ENCODE results near the gene NEK3.
A peak's percentile ranks its signal among the peaks of the same experiment; 100 is the strongest.
"Not testable (repeated sequence)": the region's sequence is repeated elsewhere in the genome, so short reads cannot be mapped to it uniquely, and the experiment has no call there.

Gene NEK3

DNA sequence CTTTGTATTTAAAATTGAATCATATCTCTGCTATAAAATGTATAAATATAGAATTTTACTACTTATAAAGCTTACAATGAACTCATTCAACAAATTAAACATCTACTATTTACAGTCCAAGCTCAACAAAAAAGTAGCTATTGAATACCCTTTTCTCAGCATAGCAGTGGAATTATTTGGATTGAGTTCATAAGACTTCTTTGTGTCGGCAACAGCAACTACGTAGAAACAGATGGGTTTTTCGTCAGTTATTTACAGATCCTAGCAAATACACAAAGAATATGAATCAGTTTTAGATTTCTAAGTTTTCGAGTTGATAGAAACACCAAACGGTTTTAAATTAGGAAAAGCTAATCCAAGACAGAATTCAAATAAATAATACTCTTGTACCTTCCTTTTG, 10.4 kb upstream of the NEK3 start:
- no peak for DNase-seq (ENCODE audit: low read depth)

DNA sequence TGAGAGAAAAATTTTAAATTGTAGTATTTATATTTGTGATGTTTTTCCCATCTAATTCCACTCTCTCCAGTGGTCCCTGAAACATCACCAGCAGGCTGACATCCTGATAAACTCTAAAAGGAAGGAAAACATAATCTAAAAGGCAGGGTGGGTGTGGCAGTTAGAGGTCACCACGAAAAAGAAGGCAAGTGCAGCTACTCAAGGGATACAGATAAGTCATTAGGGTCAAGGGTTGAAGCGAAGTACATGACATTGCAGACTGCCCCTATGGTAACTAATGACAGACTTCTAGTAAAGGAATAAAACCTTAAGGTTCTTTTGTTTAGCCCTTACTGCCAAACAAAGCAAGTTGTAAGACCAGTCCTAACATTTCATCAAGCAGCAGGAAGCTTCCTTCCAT, 6.0 kb upstream of the NEK3 start:
- no peak for DNase-seq (ENCODE audit: low read depth)

- DNase-seq (ENCODE audit: low read depth) = no peak
These were observed 5.6 kb upstream of the NEK3 start for GRCh38 chr13:52164989-52165388.

DNA sequence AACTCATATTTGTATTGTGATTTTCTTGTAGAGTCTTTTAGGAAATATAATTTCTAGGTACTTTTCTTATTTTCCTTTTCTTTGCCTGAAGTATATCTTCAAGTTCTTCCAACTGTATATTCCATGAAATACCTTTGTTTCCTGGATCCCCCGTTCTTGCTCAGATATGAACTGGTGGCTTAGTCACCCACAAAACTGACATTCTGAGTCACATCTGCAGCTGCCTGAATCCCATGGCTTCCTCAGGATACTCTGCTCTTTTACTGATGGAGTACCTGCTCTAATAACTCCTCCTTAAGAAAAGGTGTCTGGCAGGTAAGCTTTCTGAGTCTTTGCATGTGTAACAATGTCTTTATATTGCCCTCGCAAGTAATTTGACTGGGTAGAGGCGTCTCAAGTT, 4.5 kb upstream of the NEK3 start:
- DNase-seq (ENCODE audit: low read depth) = not testable (repeated sequence)

- no peak for DNase-seq (ENCODE audit: low read depth)
These were observed 3.1 kb upstream of the NEK3 start for GRCh38 chr13:52162279-52163101.

DNA sequence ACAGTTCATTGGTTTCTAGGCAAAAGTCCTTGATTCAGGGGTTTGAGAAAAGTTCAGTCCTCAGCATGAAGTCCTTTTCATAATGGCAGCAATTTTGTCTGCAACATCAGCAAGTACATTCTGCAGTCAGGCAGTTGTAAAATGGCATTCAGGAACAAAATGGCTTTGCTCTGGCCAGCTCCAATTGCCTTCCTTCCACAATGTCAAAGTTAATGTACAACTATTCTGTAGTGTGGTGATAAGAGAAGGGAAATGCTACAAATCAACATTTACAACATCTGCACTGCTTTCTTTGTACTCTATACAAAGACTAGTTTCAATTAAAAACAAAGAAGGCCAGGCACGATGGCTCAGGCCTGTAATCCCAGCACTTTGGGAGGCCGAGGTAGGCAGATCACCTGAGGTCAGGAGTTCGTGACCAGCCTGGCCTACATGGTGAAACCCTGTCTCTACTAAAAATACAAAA, 1.8 kb upstream of the NEK3 start:
- no peak for DNase-seq (ENCODE audit: low read depth)

DNA sequence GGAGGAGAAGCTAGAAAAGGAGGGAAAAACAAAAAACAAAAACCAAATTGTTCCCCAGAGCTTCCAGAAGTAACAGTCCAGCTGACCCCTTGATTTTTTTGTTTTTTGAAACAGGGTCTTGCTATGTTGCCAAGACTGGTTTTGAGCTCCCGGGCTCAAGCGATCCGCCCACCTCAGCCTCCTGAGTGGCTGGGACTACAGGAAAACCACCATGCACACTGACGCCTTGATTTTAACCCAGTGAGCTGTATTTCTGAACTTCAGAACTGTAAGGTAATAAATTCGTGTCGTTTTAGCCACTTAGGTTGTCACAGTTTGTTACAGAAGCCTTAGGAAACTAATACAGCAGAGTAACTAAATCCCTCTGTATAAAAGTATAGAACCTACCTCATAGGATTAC, 1.1 kb upstream of the NEK3 start:
- DNase-seq (ENCODE audit: low read depth) = no peak

DNA sequence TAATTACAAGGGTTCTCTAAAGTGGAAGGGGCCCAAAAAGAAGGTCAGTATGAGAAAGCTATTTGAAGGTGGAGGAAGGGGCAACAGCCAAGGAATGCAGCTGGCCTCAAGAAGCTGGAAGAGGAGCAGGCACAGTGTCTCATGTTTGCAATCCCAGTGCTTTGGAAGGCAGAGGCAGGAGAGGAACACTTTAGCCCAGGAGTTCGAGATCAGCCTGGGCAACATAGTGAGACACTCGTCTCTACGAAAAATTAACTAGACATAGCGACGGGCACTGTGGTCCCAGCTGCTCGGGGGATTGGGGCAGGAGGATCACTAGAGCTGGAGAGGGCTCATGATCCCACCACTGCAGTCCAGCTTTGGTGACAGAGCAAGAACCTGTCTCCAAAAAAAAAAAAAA, 656 bp upstream of the NEK3 start:
- no peak for DNase-seq (ENCODE audit: low read depth)

- no peak for DNase-seq (ENCODE audit: low read depth)
These were observed 703 bp downstream of the NEK3 start for GRCh38 chr13:52158629-52159158.

DNA sequence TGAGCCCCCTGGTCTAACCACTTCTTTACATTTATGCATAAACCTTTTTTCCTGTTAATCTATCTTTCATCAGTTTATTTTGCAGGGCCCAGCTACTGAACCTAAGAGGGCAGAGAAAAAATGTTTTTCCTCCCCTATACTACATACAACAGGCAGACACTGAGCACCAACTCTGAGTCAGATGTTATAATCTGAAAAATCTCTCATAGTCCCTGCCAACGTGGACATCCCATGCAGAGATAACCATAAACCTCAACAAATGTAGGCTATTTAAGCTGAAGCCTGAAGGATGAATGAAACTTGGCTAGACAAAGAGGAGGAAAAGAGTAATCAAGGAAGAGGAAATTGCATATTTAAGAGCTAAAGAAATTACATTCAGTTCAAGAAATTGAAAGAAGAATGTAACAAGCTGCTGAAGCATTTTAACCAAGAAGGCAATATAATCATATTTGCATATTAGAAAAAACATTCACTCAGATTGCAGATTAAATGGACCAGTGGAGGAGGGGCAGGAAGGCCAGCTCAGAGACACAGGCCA, 2.6 kb downstream of the NEK3 start:
- no peak for DNase-seq (ENCODE audit: low read depth)

DNA sequence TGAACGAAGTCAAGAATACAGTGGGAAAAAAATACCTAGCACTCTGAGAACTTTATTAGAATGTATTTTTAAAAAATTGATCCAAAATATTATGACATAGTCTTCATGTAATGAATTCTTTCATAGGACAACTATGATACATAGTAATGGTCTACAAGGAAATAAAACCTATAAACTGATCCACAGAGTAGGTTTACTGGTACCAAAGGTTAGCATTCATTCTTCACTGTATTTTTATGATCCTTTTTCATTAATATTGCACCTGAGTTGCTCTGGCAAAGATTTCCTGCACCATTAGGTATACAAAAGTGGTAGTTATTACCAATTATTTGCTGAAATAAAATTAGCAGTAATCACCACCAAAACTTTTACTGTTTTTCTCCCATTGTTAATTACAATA, 4.2 kb downstream of the NEK3 start:
- no peak for DNase-seq (ENCODE audit: low read depth)

- DNase-seq (ENCODE audit: low read depth) = no peak
These were observed 12.2 kb downstream of the NEK3 start for GRCh38 chr13:52147225-52147624.

GRCh38 chr13:52141299-52141698, 18.1 kb downstream of the NEK3 start:
- no peak for DNase-seq (ENCODE audit: low read depth)

DNA sequence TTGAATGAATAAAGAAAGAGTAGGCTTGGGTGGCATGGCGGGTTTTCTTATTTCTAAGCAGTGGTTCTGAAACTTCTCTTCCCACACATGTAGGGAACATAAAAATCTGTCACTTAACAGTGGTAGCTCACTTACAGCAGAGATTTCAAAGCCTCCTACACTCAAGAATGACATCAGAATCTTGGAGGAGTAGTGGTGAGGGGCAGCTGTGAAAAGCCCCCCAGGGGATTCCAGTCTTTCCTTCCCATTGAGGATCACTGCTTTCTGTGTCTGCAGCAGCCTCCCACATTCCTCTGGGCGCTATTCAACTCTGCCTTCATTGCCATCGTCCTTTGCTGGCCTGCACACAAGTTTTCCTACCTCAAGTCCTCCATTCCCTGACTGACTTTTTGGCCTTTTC, 21.9 kb downstream of the NEK3 start:
- DNase-seq (ENCODE audit: low read depth) = no peak

DNA sequence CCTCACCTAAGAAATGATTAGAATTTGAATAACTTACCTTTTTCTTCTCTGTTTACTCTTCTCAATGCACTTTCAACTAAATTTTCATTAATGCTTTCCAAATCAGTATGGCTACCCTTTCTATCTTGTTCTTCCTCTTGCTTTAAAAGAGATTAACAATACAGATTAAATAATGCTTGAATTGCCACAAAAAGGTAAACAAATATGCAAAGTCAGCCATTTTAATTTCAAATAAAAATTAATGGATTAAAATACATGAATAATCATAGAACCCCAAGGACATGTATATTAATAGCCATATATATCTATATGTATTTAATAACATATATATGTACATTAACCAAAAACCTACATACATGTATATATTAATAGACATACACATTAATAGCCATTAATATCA, 22.6 kb downstream of the NEK3 start:
- DNase-seq (ENCODE audit: low read depth) = no peak

GRCh38 chr13:52130641-52131040, 28.8 kb downstream of the NEK3 start:
- no peak for DNase-seq (ENCODE audit: low read depth)

DNA sequence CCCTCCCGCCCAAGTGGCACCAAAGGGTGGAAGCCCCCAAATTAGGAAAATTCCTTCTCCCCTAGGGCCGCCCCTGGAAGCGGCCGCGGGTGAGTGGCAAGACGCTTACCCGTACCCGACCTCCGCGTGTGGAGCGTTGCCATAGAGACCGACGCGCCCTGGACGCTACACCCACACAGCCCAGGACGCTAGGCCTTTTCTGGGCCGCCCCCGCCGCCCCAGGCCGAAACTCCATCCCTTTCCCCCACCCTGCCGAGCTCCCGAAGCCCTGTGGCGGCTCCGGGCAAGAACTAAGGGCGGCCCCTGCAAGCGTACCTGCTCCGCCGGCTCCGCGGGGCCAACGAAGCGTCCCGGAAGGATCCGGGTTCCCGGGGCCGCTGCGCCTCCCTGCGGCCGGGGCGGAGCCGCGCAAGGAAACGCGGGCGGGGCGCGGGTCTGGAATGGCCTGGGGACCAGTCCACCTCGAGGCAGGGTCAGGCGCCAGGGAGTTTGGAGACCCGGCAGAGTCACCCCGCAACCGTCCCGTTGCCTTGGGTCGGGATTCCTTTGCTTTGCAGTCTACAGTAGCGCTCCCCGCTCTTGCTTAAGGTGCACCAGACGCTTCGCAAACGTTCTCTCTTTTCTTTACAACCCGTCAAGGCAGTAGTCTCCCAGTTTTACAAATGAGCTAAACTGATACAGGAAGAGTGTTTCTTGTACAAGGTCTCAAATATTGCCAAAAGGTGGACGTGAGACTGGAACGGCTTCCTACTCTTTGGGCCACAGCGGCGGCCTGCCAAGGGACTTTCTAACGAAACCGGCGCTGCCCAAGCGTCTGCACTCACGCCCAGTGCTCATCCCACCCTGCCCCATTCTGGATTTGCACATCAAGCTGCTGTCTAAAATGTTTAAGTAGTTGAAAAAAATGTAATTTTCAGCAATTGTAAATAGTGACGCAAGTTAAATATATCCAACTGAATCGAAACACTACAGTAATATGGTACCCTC, 30.4 kb downstream of the NEK3 start, which contains the start of gene NEK5:
Gene NEK5 (minus strand): TSS at position 360 of the 987 bp plus-strand sequence. CDS start 1,591 bp downstream, outside the sequence.
- DNase-seq (ENCODE audit: low read depth) = peak; percentile 17

- DNase-seq (ENCODE audit: low read depth) = peak; percentile 17
These were observed 31.4 kb downstream of the NEK3 start for GRCh38 chr13:52127783-52128702.

DNA sequence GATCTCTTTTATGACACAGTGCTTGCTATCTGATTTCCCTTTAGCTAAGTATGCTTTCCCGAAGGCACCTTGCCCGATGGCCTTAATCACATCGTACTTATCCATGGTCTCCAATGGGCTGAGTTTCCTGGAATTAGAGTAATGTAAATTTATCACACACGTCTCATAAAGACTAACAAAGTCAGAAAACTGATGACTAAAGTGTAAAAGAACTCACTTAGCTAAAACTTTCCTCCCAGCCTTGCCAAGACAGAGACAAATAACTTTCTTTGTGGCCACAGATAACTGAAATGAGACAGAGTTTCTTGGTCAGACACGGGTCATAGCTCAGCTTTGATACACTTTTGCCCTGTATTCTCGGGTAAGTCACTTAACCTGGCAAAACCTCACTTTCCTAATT, 32.0 kb downstream of the NEK3 start:
- DNase-seq (ENCODE audit: low read depth) = no peak

DNA sequence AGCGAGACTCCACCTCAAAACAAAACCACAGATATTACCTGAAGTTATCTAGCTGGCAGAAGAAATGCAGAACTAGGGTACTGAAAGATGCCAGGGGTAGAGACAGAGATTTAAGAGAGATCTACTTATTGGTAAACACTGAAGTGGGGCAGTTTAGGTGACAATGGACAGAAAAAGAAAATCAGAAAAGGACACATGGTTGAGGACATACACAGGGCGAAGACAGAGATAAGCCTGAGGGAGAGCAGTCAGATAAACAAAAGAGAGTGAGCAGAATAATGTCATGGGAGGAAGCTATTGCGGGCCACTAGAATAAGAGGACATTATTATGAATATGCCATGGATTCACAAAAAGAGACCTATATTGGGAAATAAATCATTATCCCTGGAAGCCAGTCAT, 33.9 kb downstream of the NEK3 start:
- DNase-seq (ENCODE audit: low read depth) = no peak

GRCh38 chr13:52118595-52118994, 40.8 kb downstream of the NEK3 start:
- no peak for DNase-seq (ENCODE audit: low read depth)
